Effector memory CD4-positive, alpha-beta T cell (primary cell): ENCODE results near the gene CAMSAP1.

Experiments
- DNase-seq, 3 donors: peaks; one replicate each; pipeline ENCODE4 v3.0.0-alpha.2; 2020
- H3K27ac ChIP-seq: 2 replicates; pipeline ENCODE4 v1.7.0; 2013; ENCODE audit warnings: mild to moderate bottlenecking, low read length, moderate library complexity; ENCODE audit not compliant: insufficient read depth, poor library complexity, severe bottlenecking
- H3K27me3 ChIP-seq: replicated peaks from 2 replicates; pipeline ENCODE4 v1.7.0; 2013; ENCODE audit warnings: mild to moderate bottlenecking, low read length; ENCODE audit not compliant: insufficient read depth, control insufficient read depth, poor library complexity, severe bottlenecking
- H3K36me3 ChIP-seq: 2 replicates; pipeline ENCODE4 v1.7.0; 2013; ENCODE audit warnings: mild to moderate bottlenecking, low read length, moderate library complexity; ENCODE audit not compliant: control insufficient read depth, insufficient read depth
- H3K4me1 ChIP-seq: 2 replicates; pipeline ENCODE4 v1.7.0; 2013; ENCODE audit warnings: low read length, mild to moderate bottlenecking; ENCODE audit not compliant: control insufficient read depth, insufficient read depth, poor library complexity, severe bottlenecking
- H3K4me3 ChIP-seq: 2 replicates; pipeline ENCODE4 v1.7.0; 2013; ENCODE audit warnings: low read length, low read depth, mild to moderate bottlenecking; ENCODE audit not compliant: insufficient read depth, poor library complexity, severe bottlenecking
- H3K9me3 ChIP-seq: 2 replicates; pipeline ENCODE4 v1.7.0; 2013; ENCODE audit warnings: mild to moderate bottlenecking, low read length, moderate library complexity; ENCODE audit not compliant: control insufficient read depth

The CAMSAP1 gene

GRCh38 chr9:135888766-135889394 is 18.5 kb downstream of the CAMSAP1 start:
- Histone ChIP-seq H3K4me3 (no peak overlapping the region), H3K27ac (no peak overlapping the region), H3K9me3 (no peaks in the 10 kb centered on the region), H3K36me3 (no peaks in the 10 kb centered on the region), H3K27me3 (no peaks in the 10 kb centered on the region), H3K4me1 (peaks cover 46% of the 10 kb centered on the region)
- no peak for DNase-seq

DNA sequence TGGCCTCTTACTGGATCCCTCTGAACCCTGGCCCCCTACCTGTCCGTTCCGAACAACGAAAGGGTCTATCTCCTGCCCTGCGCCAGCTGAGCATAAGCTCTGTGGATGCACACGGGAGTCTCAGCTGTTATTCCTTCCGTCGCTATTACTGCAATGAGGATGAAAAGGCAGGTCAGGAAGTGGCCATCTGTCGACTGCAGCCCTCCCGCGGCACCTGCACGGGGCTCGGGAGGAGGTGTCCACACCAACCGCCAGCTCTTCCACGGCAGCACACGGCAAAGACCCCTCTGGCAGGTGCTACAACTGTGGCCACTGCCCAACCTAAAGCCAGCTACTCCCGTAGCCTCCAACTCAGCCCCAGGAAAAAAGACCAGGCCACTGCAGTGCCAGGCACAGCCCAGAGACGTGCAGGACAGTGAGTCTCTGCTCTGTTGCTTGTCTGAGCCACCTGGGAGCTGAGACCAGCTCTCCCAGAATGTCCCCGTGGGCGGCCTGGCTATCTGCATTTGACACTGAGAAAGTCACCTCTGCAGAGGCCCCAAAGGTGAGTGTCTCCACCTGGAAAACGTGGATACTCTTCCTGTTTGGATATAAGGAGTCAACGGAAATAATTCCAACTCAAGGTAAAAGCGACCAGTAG is 19.1 kb downstream of the CAMSAP1 start:
- no peaks in the 10 kb centered on the region for H3K36me3 ChIP-seq
- no peaks in the 10 kb centered on the region for H3K9me3 ChIP-seq
- H3K27me3 ChIP-seq: no peaks in the 10 kb centered on the region
- peaks cover 48% of the 10 kb centered on the region for H3K4me1 ChIP-seq
- no peak overlapping the region for H3K4me3 ChIP-seq
- peak overlapping the region; percentile 45 for H3K27ac ChIP-seq
- DNase-seq: no peak

- DNase-seq: peak; percentile 26 to 39 (median 31)
- H3K4me1 ChIP-seq: peaks cover 49% of the 10 kb centered on the region
- H3K9me3 ChIP-seq: no peaks in the 10 kb centered on the region
- H3K4me3 ChIP-seq: peak overlapping the region; percentile 24
- H3K27ac ChIP-seq: peak overlapping the region; percentile 45
- H3K27me3 ChIP-seq: no peaks in the 10 kb centered on the region
- H3K36me3 ChIP-seq: peaks cover 1% of the 10 kb centered on the region
Measured at GRCh38 chr9:135887585-135888050, 19.7 kb downstream of the CAMSAP1 start.

DNA sequence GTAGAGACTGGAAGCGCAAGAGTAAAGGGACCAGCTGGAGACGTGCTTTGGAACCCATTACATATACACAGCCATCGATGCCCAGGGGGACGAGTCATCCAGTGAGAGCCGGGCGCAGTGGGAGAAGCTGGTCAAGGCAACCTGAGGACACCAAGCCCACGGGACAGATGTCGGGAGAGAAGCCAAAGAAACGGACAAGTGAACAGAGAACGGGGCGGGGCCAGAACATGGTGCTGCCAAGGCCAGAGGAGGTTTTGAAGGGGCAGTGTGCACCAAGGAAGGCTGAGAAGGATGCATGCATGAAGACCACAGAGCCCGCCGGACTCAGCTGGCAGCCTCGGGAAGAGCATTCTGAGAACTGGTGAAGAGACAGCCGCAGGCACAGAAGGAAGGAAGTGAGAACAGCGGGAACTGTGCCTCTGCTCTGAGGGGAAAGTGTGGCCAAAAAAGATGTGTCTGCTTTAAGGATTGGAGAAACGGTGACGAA is 20.3 kb downstream of the CAMSAP1 start:
- H3K27ac ChIP-seq: peak overlapping the region; percentile 45
- no peaks in the 10 kb centered on the region for H3K27me3 ChIP-seq
- H3K9me3 ChIP-seq: no peaks in the 10 kb centered on the region
- peaks cover 5% of the 10 kb centered on the region for H3K36me3 ChIP-seq
- peak overlapping the region; percentile 24 for H3K4me3 ChIP-seq
- DNase-seq: no peak
- H3K4me1 ChIP-seq: peaks cover 49% of the 10 kb centered on the region

DNA sequence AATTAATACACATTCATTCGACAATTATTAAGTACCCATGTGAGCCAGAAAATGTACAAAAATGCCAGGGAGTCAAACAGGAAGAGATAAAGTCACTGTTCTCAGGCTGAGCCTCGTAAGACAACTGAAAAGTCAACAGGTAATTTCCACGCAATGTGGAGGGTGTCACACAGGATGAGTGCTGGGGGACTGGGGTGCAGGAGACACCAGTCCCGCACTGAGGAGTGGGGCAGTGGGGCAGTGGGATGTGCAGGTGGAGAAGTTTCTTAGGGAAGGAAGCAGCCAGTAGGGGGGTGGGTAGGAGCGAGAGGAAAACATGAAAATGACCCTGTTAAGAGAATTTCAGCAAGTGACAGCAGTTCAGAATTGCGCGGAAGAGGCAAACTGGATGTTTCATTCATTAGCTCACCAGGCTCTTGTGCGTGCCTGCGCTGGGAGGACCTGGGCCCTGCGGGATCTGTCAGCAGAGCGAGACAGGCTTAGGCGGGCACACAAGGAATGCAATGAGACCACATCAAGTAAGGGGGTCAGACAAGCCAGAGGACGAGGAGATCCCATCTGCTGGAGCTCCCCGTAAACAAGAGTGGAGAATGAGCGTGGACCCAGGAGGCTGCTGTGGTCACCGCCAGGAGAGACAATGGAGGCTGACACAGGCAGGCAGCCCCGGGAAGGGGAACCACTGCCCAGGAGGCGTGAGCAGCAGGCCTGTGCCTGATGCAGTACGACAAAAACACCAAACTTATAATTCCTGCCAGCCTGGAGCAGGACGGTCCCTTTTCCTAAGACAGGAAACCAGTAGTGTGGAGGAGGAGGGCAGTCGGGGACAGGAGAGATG is 21.0 kb downstream of the CAMSAP1 start:
- Histone ChIP-seq H3K9me3 (no peaks in the 10 kb centered on the region), H3K36me3 (peaks cover 5% of the 10 kb centered on the region), H3K4me1 (peaks cover 49% of the 10 kb centered on the region), H3K27me3 (no peaks in the 10 kb centered on the region), H3K4me3 (no peak overlapping the region), H3K27ac (peak overlapping the region; percentile 24)
- no peak for DNase-seq

DNA sequence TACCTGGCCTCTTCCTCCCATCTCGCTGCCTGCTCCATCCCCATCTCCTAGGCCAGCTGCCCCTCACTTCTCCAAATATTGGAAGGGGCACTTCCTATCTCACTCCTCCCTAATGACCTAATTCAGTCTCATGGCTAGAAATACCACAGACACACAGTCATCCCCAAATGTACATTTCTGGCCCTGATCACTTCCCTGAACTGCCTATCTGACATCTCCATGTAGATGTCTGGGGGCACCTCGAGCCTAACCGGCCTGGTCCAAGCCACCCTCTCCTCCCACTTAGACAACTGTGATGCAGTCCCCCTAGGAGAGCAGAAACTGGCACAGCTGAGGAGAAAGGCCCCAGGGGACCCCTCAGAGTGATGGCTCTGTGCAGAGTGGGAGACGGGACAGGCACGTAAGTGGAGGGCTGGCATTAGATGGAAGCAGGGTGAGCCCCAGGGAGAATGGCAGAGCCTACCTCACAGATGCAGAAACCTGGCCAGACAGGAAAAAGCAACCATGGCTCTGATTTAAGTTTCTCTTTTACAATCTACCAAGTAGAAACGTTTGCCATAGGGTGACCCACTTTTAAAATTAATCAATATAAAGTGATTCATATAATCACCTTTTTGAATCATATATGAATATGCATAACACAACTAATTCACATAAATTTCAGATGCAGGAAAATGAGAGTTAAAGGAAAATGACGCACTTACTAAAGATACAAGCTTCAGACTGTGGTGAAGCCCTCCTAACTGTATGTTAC is 22.1 kb downstream of the CAMSAP1 start:
- Histone ChIP-seq H3K4me1 (peaks cover 49% of the 10 kb centered on the region), H3K36me3 (peaks cover 5% of the 10 kb centered on the region), H3K27me3 (no peaks in the 10 kb centered on the region), H3K4me3 (no peak overlapping the region), H3K9me3 (no peaks in the 10 kb centered on the region), H3K27ac (peak overlapping the region; percentile 40)
- DNase-seq: no peak

GRCh38 chr9:135884328-135885035 is 22.9 kb downstream of the CAMSAP1 start:
- Histone ChIP-seq H3K4me3 (no peak overlapping the region), H3K27ac (no peak overlapping the region), H3K36me3 (peaks cover 5% of the 10 kb centered on the region), H3K9me3 (no peaks in the 10 kb centered on the region), H3K4me1 (peaks cover 49% of the 10 kb centered on the region), H3K27me3 (no peaks in the 10 kb centered on the region)
- no peak for DNase-seq

DNA sequence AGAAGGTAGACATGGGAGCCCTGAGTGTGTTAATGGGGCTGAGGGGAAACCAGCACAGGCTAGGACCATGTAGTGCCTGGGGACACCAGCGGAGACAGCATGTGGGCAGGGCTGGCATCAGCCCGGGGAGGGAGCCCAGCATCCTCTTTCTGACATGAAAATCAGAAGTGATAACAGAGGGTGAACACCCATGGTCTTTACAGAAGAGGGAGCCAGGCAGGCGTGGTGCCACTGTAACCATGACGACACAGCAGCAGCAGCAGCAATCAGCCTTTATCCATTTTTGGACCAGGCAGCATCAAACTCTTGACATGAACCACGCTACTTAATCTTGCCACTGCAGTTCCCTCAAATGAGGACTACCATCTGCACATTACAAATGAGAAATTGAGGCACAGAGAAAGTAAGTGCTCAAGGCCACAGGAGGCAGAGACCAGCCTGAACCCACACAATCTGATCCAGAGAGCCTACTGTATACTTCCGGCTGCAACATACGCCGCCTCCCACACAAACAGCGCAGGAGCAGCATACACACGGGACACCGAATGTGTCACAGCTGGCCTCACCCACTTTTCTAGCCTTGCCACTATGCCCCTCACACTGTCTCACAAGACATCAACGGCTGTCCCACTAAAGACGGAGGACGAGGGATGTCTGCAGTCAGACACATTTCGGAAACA is 23.8 kb downstream of the CAMSAP1 start:
- no peaks in the 10 kb centered on the region for H3K27me3 ChIP-seq
- H3K36me3 ChIP-seq: peaks cover 5% of the 10 kb centered on the region
- H3K4me3 ChIP-seq: no peak overlapping the region
- peaks cover 45% of the 10 kb centered on the region for H3K4me1 ChIP-seq
- no peak overlapping the region for H3K27ac ChIP-seq
- H3K9me3 ChIP-seq: no peaks in the 10 kb centered on the region
- no peak for DNase-seq

DNA sequence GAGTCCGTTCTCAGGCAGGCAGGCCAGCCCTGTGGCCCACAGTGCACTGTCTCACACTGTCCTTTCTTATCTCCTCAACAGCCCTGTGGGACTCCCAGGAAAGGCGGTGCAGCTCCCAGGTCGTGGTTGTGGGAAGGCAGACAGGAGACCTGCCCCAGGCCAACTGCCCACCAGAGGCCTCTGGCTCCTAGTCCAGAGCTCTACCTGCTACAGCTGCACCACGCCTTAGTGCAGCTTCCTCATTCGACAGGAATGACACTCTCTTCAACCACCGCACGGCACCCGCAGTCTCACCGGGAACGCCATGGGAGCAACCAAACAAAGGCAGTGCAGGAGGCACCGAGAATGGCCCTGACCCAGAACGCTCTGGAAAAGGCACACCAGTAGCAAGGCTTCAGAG is 25.3 kb downstream of the CAMSAP1 start:
- no peaks in the 10 kb centered on the region for H3K9me3 ChIP-seq
- H3K27me3 ChIP-seq: no peaks in the 10 kb centered on the region
- no peak overlapping the region for H3K27ac ChIP-seq
- no peak for DNase-seq
- H3K4me3 ChIP-seq: no peak overlapping the region
- H3K4me1 ChIP-seq: peaks cover 30% of the 10 kb centered on the region
- H3K36me3 ChIP-seq: peaks cover 5% of the 10 kb centered on the region
